ENCODE measurements around the gene ACKR1. TPM values are rescaled to one million over a fixed set of nuclear protein-coding genes. Genes with fewer than 3 reads are reported as not detected.

Gene ACKR1
- 0.18 to 0.63 TPM (median 0.34 TPM) in 3 replicates for total RNA-seq (2021)
- percentile 22 among the genes with signal in this experiment for Bru-seq, nascent RNA
- long read RNA-seq, experiment 1: 0 reads
- long read RNA-seq, experiment 2, partial matches to known transcripts: 0 of 1 reads
- long read RNA-seq, experiment 2, other reads (novel, unspliced or antisense): 0 of 1 reads
- long read RNA-seq, experiment 3: 0 reads

GRCh38 chr1:159204161-159205141 is at the start of gene ACKR1:
Gene ACKR1, plus strand, starts transcription at chr1:159204875. Its CDS starts 85 bp downstream, at chr1:159204960.
- Mint-ChIP-seq H3K27ac (no peak within 1 kb of the TSS; the same call in 1 of the 2 replicates), H3K4me1 (peaks cover 40% of the 10 kb centered on the region), H3K36me3 (no peaks in the 10 kb centered on the region), H3K27me3 (ENCODE audit: low read depth) (peaks cover 6% of the 10 kb centered on the region), H3K9me3 (no peaks in the 10 kb centered on the region), H3K4me3 (no peak within 1 kb of the TSS)
- DNase-seq (ENCODE audit: low spot score) (no peak), ATAC-seq (peak; percentile 5; the same call in 1 of the 2 replicates)
- TF ChIP-seq, protein P1, sequence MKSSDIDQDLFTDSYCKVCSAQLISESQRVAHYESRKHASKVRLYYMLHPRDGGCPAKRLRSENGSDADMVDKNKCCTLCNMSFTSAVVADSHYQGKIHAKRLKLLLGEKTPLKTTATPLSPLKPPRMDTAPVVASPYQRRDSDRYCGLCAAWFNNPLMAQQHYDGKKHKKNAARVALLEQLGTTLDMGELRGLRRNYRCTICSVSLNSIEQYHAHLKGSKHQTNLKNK (CRISPR knock-in tag; IDR thresholded peaks at IDR 0.05): no peak
- TF ChIP-seq JAZF1 (CRISPR knock-in tag; IDR thresholded peaks at IDR 0.05) (no peak), GRHL2 (CRISPR knock-in tag; IDR thresholded peaks at IDR 0.05; ENCODE audit: insufficient replicate concordance, severe bottlenecking) (no peak), ATF2 (CRISPR knock-in tag; IDR thresholded peaks at IDR 0.05; ENCODE audit: borderline replicate concordance, low read depth) (no peak), PRRX2 (CRISPR knock-in tag; IDR thresholded peaks at IDR 0.05) (no peak), ATF1 (CRISPR knock-in tag; IDR thresholded peaks at IDR 0.05) (no peak), USF2 (CRISPR knock-in tag; IDR thresholded peaks at IDR 0.05) (no peak), ZNF423 (CRISPR knock-in tag; IDR thresholded peaks at IDR 0.05) (no peak), TEAD1 (CRISPR knock-in tag; IDR thresholded peaks at IDR 0.05) (no peak), ZNF416 (CRISPR knock-in tag; IDR thresholded peaks at IDR 0.05) (no peak), NR3C1 (CRISPR knock-in tag; conservative IDR thresholded peaks at IDR 0.05; ENCODE audit: low read depth) (no peak), MYBL2 (CRISPR knock-in tag; IDR thresholded peaks at IDR 0.05) (no peak), EMX1 (CRISPR knock-in tag; IDR thresholded peaks at IDR 0.05) (no peak), ARID4B (CRISPR knock-in tag; IDR thresholded peaks at IDR 0.05; ENCODE audit: borderline replicate concordance) (no peak)
- TF ChIP-seq, protein P2, sequence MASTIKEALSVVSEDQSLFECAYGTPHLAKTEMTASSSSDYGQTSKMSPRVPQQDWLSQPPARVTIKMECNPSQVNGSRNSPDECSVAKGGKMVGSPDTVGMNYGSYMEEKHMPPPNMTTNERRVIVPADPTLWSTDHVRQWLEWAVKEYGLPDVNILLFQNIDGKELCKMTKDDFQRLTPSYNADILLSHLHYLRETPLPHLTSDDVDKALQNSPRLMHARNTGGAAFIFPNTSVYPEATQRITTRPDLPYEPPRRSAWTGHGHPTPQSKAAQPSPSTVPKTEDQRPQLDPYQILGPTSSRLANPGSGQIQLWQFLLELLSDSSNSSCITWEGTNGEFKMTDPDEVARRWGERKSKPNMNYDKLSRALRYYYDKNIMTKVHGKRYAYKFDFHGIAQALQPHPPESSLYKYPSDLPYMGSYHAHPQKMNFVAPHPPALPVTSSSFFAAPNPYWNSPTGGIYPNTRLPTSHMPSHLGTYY (CRISPR knock-in tag; IDR thresholded peaks at IDR 0.05): no peak
- TF ChIP-seq, protein P3, sequence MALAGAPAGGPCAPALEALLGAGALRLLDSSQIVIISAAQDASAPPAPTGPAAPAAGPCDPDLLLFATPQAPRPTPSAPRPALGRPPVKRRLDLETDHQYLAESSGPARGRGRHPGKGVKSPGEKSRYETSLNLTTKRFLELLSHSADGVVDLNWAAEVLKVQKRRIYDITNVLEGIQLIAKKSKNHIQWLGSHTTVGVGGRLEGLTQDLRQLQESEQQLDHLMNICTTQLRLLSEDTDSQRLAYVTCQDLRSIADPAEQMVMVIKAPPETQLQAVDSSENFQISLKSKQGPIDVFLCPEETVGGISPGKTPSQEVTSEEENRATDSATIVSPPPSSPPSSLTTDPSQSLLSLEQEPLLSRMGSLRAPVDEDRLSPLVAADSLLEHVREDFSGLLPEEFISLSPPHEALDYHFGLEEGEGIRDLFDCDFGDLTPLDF (CRISPR knock-in tag; IDR thresholded peaks at IDR 0.05): no peak
- ChIA-PET POLR2A (interaction anchor here (1.0 to 2.3 kb wide), 2 partner anchors 16 to 33 kb away, joined by 3 to 9 read pairs; partner anchors contain the start of gene CADM3), CTCF (interaction anchor here (0.7 to 8.1 kb wide), 10 partner anchors 7 to 84 kb away, joined by 3 to 200 read pairs (median 6); no protein-coding TSS in a partner anchor)
